ENCODE data around the gene MGAT5.

Gene MGAT5

GRCh38 chr2:134385195-134385594, 131.3 kb downstream of the MGAT5 start:
- intact Hi-C loops (cut with DNase I), result no loop called here
- no peak for DNase-seq

- no peak for DNase-seq
- intact Hi-C loops (cut with DNase I), result no loop called here
Measured at GRCh38 chr2:134386310-134386709, 132.4 kb downstream of the MGAT5 start.

GRCh38 chr2:134389381-134389780, 135.5 kb downstream of the MGAT5 start:
- intact Hi-C loops (cut with DNase I), result no loop called here
- DNase-seq, result no peak

GRCh38 chr2:134391751-134392160, 137.9 kb downstream of the MGAT5 start:
- intact Hi-C loops (cut with DNase I), result no loop called here
- no peak for DNase-seq

- intact Hi-C loops (cut with DNase I), result no loop called here
Measured at GRCh38 chr2:134392442-134393074, 138.7 kb downstream of the MGAT5 start.

GRCh38 chr2:134393075-134393461, 139.2 kb downstream of the MGAT5 start:
- intact Hi-C loops (cut with DNase I), result no loop called here
- no peak for DNase-seq

More at GRCh38 chr2:134392442-134393074, 138.7 kb downstream of the MGAT5 start:
- no peak for DNase-seq

- intact Hi-C loops (cut with DNase I), result no loop called here
- no peak for DNase-seq
Measured at GRCh38 chr2:134395779-134396178, 141.9 kb downstream of the MGAT5 start.

GRCh38 chr2:134396493-134396892, 142.6 kb downstream of the MGAT5 start:
- intact Hi-C loops (cut with DNase I), result no loop called here
- peak in 2 of 10 donors; percentile 10 to 28 for DNase-seq

GRCh38 chr2:134397146-134397896, 143.4 kb downstream of the MGAT5 start:
- intact Hi-C loops (cut with DNase I), result no loop called here

GRCh38 chr2:134398300-134398699, 144.4 kb downstream of the MGAT5 start:
- intact Hi-C loops (cut with DNase I), result no loop called here
- DNase-seq, result no peak

More at GRCh38 chr2:134397146-134397896, 143.4 kb downstream of the MGAT5 start:
- DNase-seq, result no peak

- intact Hi-C loops (cut with DNase I), result no loop called here
- no peak for DNase-seq
Measured at GRCh38 chr2:134399096-134399495, 145.2 kb downstream of the MGAT5 start.

- DNase-seq, result no peak
- intact Hi-C loops (cut with DNase I), result no loop called here
Measured at GRCh38 chr2:134401081-134401497, 147.2 kb downstream of the MGAT5 start.

- DNase-seq, result no peak
- intact Hi-C loops (cut with DNase I), result no loop called here
Measured at GRCh38 chr2:134401789-134402188, 147.9 kb downstream of the MGAT5 start.

- intact Hi-C loops (cut with DNase I), result no loop called here
Measured at GRCh38 chr2:134402410-134402809, 148.5 kb downstream of the MGAT5 start.

GRCh38 chr2:134405611-134406081, 151.8 kb downstream of the MGAT5 start:
- no peak for DNase-seq
- intact Hi-C loops (cut with DNase I), result no loop called here

More at GRCh38 chr2:134402410-134402809, 148.5 kb downstream of the MGAT5 start:
- no peak for DNase-seq

- DNase-seq, result no peak
- intact Hi-C loops (cut with DNase I), result no loop called here
Measured at GRCh38 chr2:134406311-134406710, 152.4 kb downstream of the MGAT5 start.

GRCh38 chr2:134406736-134407135, 152.9 kb downstream of the MGAT5 start:
- no peak for DNase-seq
- intact Hi-C loops (cut with DNase I), result no loop called here

- intact Hi-C loops (cut with DNase I), result no loop called here
- no peak for DNase-seq
Measured at GRCh38 chr2:134407154-134407890, 153.4 kb downstream of the MGAT5 start.

- DNase-seq, result no peak
- intact Hi-C loops (cut with DNase I), result no loop called here
Measured at GRCh38 chr2:134408386-134408785, 154.5 kb downstream of the MGAT5 start.

GRCh38 chr2:134408791-134409190, 154.9 kb downstream of the MGAT5 start:
- DNase-seq, result no peak
- intact Hi-C loops (cut with DNase I), result no loop called here

GRCh38 chr2:134410006-134410405, 156.1 kb downstream of the MGAT5 start:
- intact Hi-C loops (cut with DNase I), result loop anchor here (5.0 to 10.0 kb wide), 2 partner anchors 33 to 525 kb away; no protein-coding TSS in a partner anchor
- DNase-seq, result no peak
